Activated naive CD8-positive, alpha-beta T cell treated with anti-CD3 and anti-CD28 coated beads, Interleukin-2, amount 10 ng/mL, durations not matched to agents 7 days and 5 days (primary cell): ENCODE measurements around the gene PHF23. TPM values are rescaled to one million over a fixed set of nuclear protein-coding genes. Genes with fewer than 3 reads are reported as not detected.

Source experiments
- ATAC-seq: fragments of 150-1000 bp; cut with Tn5 transposase; one replicate; pipeline ENCODE4 v1.10.0; 2021; ENCODE audit warnings: low read depth, moderate library complexity
- POLR2A ChIA-PET: fragments of 350-600 bp; sonication (Branson Sonifier 250); formaldehyde crosslinking; loops from one replicate; lab custom pipeline; 2021; ENCODE audit warnings: antibody characterized with exemption; lab: Charles Lee
- DNase-seq: peaks from one replicate; pipeline ENCODE4 v3.0.0; 2021
- H3K27ac Mint-ChIP-seq: one replicate; pipeline ENCODE4 v1.8.0; 2022; ENCODE audit warnings: mild to moderate bottlenecking, mixed read lengths
- H3K27me3 Mint-ChIP-seq: one replicate; pipeline ENCODE4 v1.8.0; 2022; ENCODE audit warnings: mild to moderate bottlenecking, moderate library complexity, mixed read lengths
- H3K36me3 Mint-ChIP-seq: one replicate; pipeline ENCODE4 v1.8.0; 2021; ENCODE audit warnings: mild to moderate bottlenecking, mixed read lengths
- H3K4me1 Mint-ChIP-seq: one replicate; pipeline ENCODE4 v1.8.0; 2021; ENCODE audit warnings: mixed read lengths
- H3K4me3 Mint-ChIP-seq: one replicate; pipeline ENCODE4 v1.8.0; 2022; ENCODE audit warnings: mild to moderate bottlenecking, moderate library complexity, mixed read lengths
- H3K9me3 Mint-ChIP-seq: one replicate; pipeline ENCODE4 v1.8.0; 2021; ENCODE audit warnings: mixed read lengths
- total RNA-seq, 2 experiments: library from RNA; stranded (reverse); gene quantifications; one replicate each; pipeline ENCODE4 v1.2.3, GENCODE V29; 2021

PHF23 gene
- total RNA-seq, 2 experiments from 2014 or later = 49.9 to 50.4 TPM

DNA sequence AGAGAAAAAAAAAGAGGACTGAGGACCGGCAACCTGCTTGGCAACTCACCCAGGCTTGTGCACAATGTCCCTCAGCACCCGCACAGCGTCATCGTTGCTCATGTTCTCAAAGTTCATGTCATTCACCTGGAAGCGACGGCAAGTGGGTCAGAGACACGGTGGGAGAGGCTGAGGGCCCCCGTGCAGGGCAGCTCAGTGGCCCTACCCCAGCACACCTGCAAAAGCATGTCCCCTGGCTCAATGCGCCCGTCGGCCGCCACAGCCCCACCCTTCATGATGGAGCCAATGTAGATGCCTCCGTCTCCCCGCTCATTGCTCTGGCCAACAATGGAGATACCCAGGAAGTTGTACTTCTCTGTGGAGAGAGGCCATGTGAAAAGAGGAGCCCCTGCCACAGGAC is 10.3 kb downstream of the PHF23 start:
- no peak for ATAC-seq
- DNase-seq = no peak
- no peak overlapping the region for H3K27ac Mint-ChIP-seq
- H3K27me3 Mint-ChIP-seq = no peaks in the 10 kb centered on the region
- POLR2A ChIA-PET = no interaction called here
- peaks cover 10% of the 10 kb centered on the region for H3K36me3 Mint-ChIP-seq
- H3K9me3 Mint-ChIP-seq = no peaks in the 10 kb centered on the region
- no peak overlapping the region for H3K4me3 Mint-ChIP-seq
- peaks cover 14% of the 10 kb centered on the region for H3K4me1 Mint-ChIP-seq

DNA sequence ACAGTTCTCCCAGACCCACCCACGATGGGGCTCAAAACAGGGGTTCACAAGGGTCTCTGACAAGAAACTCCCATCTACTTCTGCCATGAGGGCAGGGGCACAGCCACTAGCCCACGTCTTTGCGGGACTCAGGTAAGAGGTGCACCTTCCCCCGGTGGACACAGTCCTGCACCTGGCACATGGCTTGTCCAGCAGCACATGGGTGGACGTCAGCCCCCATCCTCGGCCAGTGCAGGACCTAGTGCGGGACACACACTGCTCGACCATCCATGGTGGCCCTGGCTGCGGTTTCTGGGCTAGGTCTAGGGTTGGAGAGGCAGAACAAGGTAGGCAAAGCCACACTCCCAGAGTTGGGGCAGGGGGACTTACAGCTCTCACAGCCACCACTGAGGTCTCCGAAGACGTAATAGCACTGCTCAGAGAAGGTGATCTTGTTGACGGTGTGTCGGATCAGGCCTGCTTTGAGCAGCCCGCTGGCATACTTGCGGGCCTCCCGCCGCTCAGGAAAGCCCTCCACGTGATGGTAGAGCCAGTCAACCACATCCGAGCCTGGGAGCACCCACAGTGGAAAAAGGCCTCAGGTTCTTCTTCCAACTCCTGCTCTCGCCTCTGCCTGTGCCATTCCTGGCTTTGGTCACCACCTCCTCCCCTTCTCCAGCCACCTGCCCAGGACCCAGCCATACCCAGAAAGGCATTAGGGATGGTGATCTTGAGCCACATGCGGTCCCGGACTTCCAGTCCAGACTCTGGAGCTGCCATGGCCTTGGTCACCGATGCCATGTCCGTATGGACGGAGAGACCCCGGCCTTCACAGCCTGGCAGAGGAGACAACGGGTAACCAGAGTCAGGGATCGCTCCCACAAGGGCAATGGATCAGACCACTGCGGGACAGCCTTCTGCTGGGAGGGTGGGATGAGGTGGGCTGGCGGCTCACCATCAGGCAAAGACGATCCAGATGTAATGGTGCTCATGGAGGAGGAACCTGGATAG is 12.2 kb downstream of the PHF23 start:
- H3K9me3 Mint-ChIP-seq = no peaks in the 10 kb centered on the region
- no peaks in the 10 kb centered on the region for H3K27me3 Mint-ChIP-seq
- H3K4me1 Mint-ChIP-seq = peaks cover 4% of the 10 kb centered on the region
- ATAC-seq = no peak
- DNase-seq = no peak
- no peak overlapping the region for H3K27ac Mint-ChIP-seq
- peaks cover 10% of the 10 kb centered on the region for H3K36me3 Mint-ChIP-seq
- no peak overlapping the region for H3K4me3 Mint-ChIP-seq
- POLR2A ChIA-PET = no interaction called here

DNA sequence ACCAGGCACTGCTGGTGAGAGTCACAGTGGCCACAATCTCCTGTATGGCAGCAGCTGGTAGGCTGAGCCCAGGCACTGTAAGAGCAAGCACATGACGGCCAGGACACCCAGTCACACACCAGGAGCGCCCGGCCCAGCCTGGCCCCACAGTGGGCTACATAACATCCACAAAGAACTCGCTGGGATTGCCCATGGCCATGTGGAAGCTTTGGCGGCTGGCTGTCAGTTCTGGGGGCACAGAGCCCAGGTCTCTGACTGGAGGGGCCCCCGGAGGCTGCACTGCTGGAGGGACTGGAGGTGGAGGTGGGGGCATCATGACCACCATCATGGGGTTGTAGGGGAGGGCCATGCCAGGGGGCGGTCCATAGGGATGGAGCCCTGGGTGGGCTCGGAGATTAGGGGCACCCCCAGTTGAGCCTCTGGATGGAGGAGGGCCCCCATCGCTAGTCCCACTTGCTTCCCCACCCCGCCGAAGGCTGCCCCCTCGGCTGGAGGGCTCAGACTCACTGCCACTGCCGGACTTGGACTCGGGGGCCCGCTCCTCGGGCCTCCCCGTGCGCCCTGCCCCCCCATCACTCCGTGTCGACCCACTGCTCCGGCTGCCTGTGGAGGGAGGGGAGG is 13.4 kb downstream of the PHF23 start:
- Mint-ChIP-seq H3K27ac (no peak overlapping the region), H3K4me3 (no peak overlapping the region), H3K9me3 (no peaks in the 10 kb centered on the region), H3K36me3 (peaks cover 11% of the 10 kb centered on the region), H3K27me3 (no peaks in the 10 kb centered on the region), H3K4me1 (peaks cover 11% of the 10 kb centered on the region)
- POLR2A ChIA-PET = interaction anchor here (8.9 kb wide), 1 partner anchor 12 kb away, joined by 162 read pairs; the partner anchor contains the start of genes DVL2, GABARAP and PHF23
- no peak for ATAC-seq
- no peak for DNase-seq

DNA sequence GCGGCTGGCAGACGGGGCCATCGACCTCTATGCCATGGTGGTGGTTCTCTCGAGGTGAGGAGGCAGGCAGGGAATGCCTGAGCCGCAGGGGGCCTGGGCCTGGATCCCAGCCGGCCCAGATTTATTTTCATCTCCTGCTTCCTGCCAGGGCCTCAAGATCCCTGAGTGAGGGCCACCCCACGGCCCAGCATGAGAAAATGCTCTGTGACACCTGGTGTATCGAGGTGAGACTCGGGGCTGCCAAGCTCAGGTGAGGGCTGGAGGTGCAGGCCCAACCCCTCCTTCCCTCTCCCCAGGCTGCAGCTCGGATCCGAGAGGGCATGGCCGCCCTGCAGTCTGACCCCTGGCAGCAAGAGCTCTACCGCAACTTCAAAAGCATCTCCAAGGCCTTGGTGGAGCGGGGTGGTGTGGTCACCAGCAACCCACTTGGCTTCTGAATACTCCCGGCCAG is 14.6 kb downstream of the PHF23 start:
- ATAC-seq = no peak
- Mint-ChIP-seq H3K27me3 (no peaks in the 10 kb centered on the region), H3K9me3 (no peaks in the 10 kb centered on the region), H3K27ac (no peak overlapping the region), H3K36me3 (peaks cover 11% of the 10 kb centered on the region), H3K4me3 (no peak overlapping the region), H3K4me1 (peaks cover 18% of the 10 kb centered on the region)
- POLR2A ChIA-PET = interaction anchor here (0.6 to 8.9 kb wide), 2 partner anchors 13 to 46 kb away, joined by 3 to 162 read pairs; partner anchors contain the start of genes DVL2, GABARAP and PHF23
- no peak for DNase-seq

DNA sequence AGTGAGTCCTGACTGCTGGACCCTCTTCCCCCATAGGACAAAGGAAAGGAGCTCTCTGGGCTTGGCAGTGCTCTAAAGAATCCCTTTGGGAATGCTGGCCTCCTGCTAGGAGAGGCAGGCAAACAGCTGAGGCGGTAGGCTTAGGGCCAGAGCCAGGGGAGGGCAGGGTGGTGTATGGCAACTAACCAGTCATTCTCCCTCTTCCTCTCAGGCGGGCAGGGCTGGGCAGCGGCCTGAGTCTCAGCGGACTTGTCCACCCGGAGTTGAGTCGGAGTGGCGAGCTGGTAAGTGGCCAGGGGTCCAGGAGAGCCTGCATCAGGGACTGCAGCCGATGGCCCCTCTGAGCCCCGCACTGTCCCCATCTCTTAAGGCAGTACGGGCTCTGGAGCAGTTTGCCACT is 15.1 kb downstream of the PHF23 start:
- H3K36me3 Mint-ChIP-seq = peaks cover 10% of the 10 kb centered on the region
- no peaks in the 10 kb centered on the region for H3K27me3 Mint-ChIP-seq
- DNase-seq (no peak), ATAC-seq (no peak)
- POLR2A ChIA-PET = interaction anchor here (8.9 kb wide), 1 partner anchor 13 kb away, joined by 162 read pairs; the partner anchor contains the start of genes DVL2, GABARAP and PHF23
- peaks cover 21% of the 10 kb centered on the region for H3K4me1 Mint-ChIP-seq
- no peak overlapping the region for H3K4me3 Mint-ChIP-seq
- H3K27ac Mint-ChIP-seq = no peak overlapping the region
- no peaks in the 10 kb centered on the region for H3K9me3 Mint-ChIP-seq

DNA sequence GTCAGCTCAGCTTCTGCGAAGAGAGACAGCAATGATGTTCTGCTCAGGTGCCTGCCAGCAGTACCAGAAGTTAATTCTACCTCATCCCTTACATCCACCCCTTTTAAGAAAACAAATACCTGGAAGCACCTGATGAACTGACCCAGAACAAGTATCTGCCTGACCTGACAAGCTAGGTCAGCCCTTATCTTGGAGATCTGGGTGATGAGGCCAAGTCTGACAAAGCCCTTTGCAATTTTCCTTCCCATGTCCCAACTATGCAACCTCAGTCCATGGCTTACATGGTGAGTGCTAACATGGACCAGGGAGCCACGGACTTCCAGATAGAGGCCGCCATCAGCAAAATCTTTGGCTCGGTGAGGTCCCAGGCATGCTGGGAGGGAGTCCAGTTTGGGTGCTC is 15.9 kb downstream of the PHF23 start:
- H3K4me3 Mint-ChIP-seq = no peak overlapping the region
- H3K27me3 Mint-ChIP-seq = no peaks in the 10 kb centered on the region
- H3K9me3 Mint-ChIP-seq = no peaks in the 10 kb centered on the region
- DNase-seq (no peak), ATAC-seq (no peak)
- no peak overlapping the region for H3K27ac Mint-ChIP-seq
- POLR2A ChIA-PET = interaction anchor here (8.9 kb wide), 1 partner anchor 14 kb away, joined by 162 read pairs; the partner anchor contains the start of genes DVL2, GABARAP and PHF23
- peaks cover 24% of the 10 kb centered on the region for H3K4me1 Mint-ChIP-seq
- peaks cover 10% of the 10 kb centered on the region for H3K36me3 Mint-ChIP-seq

DNA sequence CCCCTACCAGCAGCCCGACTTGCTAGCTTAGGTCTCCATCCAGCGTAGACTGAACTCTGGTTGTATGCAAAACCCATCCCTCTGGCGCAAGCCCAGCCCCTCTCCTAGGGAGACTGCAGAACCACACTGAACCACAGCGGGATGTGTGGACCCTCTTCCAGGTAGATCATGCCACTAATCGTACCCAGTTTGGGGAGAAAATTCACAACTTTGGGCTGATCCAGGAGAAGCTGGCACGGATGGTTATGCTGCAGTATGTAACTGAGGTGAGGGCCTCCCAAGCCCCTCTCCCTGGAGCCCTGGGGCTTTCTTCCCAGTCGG is 16.3 kb downstream of the PHF23 start:
- Mint-ChIP-seq H3K4me3 (no peak overlapping the region), H3K27me3 (no peaks in the 10 kb centered on the region), H3K36me3 (peaks cover 6% of the 10 kb centered on the region), H3K4me1 (peaks cover 26% of the 10 kb centered on the region), H3K27ac (no peak overlapping the region), H3K9me3 (no peaks in the 10 kb centered on the region)
- DNase-seq (no peak), ATAC-seq (no peak)
- POLR2A ChIA-PET = interaction anchor here (8.9 kb wide), 1 partner anchor 15 kb away, joined by 162 read pairs; the partner anchor contains the start of genes DVL2, GABARAP and PHF23

DNA sequence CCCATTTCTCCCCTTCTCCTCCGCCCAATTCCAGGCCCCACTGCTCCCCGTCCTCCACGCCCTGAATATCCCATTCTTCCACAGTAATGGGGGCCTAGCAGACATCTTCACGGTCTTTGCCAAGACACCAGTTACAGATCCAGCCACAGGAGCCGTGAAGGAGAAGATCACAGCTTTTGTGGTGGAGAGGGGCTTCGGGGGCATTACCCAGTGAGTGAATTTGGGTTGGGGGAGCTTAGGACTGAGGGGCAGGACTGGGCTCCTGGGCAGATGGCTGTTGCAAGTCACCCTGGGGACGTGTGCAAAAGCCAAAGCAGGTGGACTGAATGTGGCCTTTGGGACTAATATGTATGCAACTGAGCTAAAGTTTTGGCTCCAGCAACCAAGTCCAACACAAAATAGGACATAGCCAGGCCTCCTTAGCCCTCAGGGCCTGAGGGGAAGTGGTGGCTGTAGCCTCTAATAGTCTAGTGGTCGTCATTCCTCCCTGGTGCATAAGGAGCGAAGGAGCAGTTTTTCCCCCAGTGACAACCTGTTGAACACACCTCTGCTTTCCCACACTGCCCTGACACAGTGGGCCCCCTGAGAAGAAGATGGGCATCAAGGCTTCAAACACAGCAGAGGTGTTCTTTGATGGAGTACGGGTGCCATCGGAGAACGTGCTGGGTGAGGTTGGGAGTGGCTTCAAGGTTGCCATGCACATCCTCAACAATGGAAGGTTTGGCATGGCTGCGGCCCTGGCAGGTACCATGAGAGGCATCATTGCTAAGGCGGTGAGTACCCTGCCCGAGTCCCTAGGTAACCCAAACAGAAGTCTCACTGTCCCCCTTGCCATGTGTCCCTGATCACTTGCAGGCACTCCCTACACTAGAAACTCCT is 16.9 kb downstream of the PHF23 start:
- DNase-seq (no peak), ATAC-seq (no peak)
- peak overlapping the region; percentile 40 for H3K27ac Mint-ChIP-seq
- peaks cover 5% of the 10 kb centered on the region for H3K36me3 Mint-ChIP-seq
- no peaks in the 10 kb centered on the region for H3K9me3 Mint-ChIP-seq
- H3K27me3 Mint-ChIP-seq = no peaks in the 10 kb centered on the region
- peaks cover 30% of the 10 kb centered on the region for H3K4me1 Mint-ChIP-seq
- no peak overlapping the region for H3K4me3 Mint-ChIP-seq
- POLR2A ChIA-PET = interaction anchor here (8.9 kb wide), 1 partner anchor 15 kb away, joined by 162 read pairs; the partner anchor contains the start of genes DVL2, GABARAP and PHF23

DNA sequence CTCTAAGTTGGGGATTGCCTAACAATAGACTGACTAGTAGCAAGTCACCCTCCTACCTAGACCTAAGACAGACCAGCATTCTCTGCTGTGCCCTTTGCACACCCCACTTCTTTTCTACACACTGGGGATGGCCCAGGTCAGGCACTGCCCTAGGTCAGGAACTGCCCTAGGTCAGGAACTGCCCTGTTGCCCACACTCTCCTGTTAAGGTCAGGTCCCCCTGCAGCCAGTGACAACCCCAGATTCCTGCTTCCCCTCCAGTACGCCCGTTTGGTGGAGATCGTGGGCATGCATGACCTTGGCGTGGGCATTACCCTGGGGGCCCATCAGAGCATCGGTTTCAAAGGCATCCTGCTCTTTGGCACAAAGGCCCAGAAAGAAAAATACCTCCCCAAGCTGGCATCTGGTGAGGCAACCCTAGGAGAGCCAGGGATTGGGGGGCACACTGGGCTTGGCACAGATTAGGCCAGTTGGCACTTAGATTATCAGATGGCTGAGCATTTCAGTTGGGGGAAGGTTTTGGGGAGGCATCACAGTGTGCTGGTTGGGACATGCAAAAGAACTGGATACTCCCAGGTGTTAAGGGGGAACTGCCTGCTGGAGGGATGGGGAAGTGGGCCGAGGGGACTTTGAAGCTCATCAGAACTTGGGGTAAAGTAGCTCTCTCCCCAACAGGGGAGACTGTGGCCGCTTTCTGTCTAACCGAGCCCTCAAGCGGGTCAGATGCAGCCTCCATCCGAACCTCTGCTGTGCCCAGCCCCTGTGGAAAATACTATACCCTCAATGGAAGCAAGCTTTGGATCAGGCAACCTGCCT is 17.8 kb downstream of the PHF23 start:
- ATAC-seq (no peak), DNase-seq (no peak)
- POLR2A ChIA-PET = interaction anchor here (0.8 to 8.9 kb wide), 8 partner anchors 16 to 186 kb away, joined by 3 to 162 read pairs (median 5); partner anchors contain the start of genes ACAP1, CTDNEP1, DVL2 and ELP5
- Mint-ChIP-seq H3K4me1 (peaks cover 33% of the 10 kb centered on the region), H3K4me3 (peak overlapping the region; percentile 97), H3K27me3 (no peaks in the 10 kb centered on the region), H3K27ac (peak overlapping the region; percentile 95), H3K36me3 (peaks cover 5% of the 10 kb centered on the region), H3K9me3 (no peaks in the 10 kb centered on the region)

DNA sequence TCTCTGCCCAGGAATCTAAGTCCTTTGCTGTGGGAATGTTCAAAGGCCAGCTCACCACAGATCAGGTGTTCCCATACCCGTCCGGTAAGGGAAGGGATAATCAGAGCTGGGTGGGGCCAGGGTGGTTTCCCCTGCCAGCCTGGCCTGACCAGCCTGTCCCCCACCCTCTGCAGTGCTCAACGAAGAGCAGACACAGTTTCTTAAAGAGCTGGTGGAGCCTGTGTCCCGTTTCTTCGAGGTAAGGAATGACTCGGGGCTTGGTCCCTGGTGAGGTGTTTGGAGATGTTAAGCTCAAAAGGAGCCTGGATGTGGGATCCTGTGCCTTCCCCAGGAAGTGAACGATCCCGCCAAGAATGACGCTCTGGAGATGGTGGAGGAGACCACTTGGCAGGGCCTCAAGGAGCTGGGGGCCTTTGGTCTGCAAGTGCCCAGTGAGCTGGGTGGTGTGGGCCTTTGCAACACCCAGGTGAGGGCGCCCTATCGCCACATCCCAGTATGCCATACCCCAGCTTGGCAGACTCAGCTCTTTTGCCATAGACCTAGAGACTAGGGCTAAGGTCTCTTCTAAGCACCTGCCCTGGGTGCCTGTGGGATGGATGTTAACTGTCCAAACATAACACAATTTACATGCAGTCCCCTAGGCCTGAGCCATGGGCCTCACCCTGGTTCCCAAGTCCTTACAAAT is 18.5 kb downstream of the PHF23 start:
- DNase-seq = peak; percentile 71
- POLR2A ChIA-PET = interaction anchor here (0.8 to 8.9 kb wide), 8 partner anchors 16 to 185 kb away, joined by 3 to 162 read pairs (median 5); partner anchors contain the start of genes ACAP1, CTDNEP1, DVL2 and ELP5
- Mint-ChIP-seq H3K36me3 (peaks cover 5% of the 10 kb centered on the region), H3K9me3 (no peaks in the 10 kb centered on the region), H3K4me3 (peak overlapping the region; percentile 97), H3K27ac (peak overlapping the region; percentile 95), H3K27me3 (no peaks in the 10 kb centered on the region), H3K4me1 (peaks cover 41% of the 10 kb centered on the region)
- ATAC-seq = peak; percentile 54

DNA sequence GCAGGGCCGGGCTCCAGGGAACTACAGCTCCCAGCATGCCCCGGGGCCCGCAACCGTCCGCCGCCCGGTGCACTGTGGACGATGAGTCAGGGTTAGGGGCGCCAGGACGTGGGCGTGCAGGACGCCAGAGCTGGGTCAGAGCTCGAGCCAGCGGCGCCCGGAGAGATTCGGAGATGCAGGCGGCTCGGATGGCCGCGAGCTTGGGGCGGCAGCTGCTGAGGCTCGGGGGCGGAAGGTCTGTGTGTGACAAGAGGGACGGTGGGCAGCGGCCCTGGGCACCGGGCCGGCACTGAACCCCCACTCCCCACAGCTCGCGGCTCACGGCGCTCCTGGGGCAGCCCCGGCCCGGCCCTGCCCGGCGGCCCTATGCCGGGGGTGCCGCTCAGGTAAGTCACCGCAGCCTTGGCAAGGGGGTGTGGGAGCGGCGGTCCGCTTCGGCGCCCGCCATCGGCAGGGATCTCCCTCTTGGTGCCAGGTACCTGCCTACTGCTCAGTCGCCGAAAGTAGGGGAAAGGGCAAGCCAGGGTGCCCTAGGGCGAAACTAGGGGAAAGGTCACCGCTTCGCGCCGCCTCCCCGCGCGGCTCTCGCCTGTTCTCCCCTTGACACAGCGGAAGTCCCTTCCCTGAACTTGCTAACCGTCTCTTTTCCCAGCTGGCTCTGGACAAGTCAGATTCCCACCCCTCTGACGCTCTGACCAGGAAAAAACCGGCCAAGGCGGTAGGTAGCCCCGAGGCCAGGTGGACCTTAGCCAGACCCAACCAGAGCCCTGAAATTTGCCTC is 19.3 kb downstream of the PHF23 start, which contains the start of the genes ACADVL and DLG4:
Gene ACADVL, plus strand, starts transcription at position 127 of the 781 bp plus-strand sequence. Its CDS starts 47 bp downstream, at position 174.
Gene DLG4, minus strand, starts transcription at position 25 of the 781 bp plus-strand sequence.
- H3K4me1 Mint-ChIP-seq = peaks cover 42% of the 10 kb centered on the region
- H3K27ac Mint-ChIP-seq = peak within 1 kb of the TSS; percentile 95
- H3K4me3 Mint-ChIP-seq = peak within 1 kb of the TSS; percentile 97
- no peaks in the 10 kb centered on the region for H3K9me3 Mint-ChIP-seq
- POLR2A ChIA-PET = interaction anchor here (0.6 to 8.9 kb wide), 13 partner anchors 10 to 185 kb away, joined by 3 to 162 read pairs (median 3); partner anchors contain the start of genes ACAP1, CTDNEP1, DVL2 and ELP5
- H3K27me3 Mint-ChIP-seq = no peaks in the 10 kb centered on the region
- H3K36me3 Mint-ChIP-seq = peaks cover 3% of the 10 kb centered on the region
- peak; percentile 74 for ATAC-seq
- DNase-seq = peak; percentile 82
